HG02840 (cell line): Measurements from ENCODE around the gene ZNF768.
"Not testable (repeated sequence)": the region's sequence is repeated elsewhere in the genome, so short reads cannot be mapped to it uniquely, and the experiment has no call there.

Experiments used
- ATAC-seq: cut with Tn5 transposase; IDR thresholded peaks from one replicate; pipeline ENCODE4 v1.9.1; 2021; ENCODE audit warnings: mild to moderate bottlenecking, moderate library complexity, moderate number of reproducible peaks; ENCODE audit not compliant: unreplicated experiment, low FRiP score

Gene ZNF768

DNA sequence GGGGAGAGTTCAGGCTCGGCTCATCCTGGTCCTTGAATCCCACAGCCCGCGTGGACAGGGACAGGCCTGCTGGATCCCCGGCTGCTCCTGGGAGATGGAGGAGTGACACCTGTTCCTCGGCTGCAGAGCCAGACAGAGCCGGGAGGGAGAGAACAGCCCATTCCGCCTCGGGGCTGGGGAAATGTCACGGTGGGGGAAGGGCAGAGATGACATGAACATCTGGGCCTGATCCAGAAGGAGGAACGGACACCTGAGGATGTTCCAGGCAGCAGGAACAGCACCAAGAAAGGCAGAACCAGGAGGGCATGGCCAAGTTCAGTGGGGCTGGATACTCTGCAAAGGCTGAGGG is 29.7 kb upstream of the ZNF768 start:
- ATAC-seq, result no peak

DNA sequence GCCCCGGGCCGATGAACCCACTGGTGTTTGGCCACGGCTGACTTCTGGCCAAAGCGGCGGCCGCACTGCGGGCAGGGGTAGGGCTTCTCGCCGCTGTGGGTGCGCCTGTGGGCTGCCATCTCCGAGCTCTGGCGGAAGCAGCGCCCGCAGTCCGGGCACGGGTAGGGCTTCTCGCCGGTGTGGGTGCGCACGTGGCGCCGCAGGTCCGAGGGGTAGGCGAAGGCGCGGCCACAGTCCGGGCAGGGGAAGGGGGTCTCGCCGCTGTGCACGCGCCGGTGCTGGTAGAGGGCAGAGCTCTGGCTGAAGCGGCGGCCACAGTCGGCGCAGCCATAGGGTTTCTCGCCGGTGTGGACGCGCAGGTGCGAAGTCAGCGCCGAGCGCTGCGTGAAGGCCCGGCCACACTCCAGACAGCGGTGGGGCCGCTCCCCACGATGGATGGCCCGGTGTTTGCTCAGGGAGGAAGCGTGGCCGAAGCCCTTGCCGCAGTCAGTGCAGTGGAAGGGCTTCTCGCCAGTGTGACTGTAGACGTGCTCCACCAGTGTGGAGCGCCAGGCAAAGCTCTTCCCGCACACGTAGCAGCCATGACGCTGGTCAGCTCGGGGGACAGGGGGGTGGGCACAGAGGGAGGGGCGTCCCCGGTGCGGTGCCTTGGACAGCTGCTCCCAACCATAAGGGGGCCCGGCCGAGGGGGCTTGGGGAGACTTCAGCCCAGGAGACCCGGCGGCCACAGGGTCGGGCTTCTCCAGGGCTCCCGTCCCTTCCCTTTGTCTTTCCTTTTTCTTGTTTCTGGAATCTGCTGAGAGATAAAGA is 29.2 kb upstream of the ZNF768 start:
- ATAC-seq, result no peak

DNA sequence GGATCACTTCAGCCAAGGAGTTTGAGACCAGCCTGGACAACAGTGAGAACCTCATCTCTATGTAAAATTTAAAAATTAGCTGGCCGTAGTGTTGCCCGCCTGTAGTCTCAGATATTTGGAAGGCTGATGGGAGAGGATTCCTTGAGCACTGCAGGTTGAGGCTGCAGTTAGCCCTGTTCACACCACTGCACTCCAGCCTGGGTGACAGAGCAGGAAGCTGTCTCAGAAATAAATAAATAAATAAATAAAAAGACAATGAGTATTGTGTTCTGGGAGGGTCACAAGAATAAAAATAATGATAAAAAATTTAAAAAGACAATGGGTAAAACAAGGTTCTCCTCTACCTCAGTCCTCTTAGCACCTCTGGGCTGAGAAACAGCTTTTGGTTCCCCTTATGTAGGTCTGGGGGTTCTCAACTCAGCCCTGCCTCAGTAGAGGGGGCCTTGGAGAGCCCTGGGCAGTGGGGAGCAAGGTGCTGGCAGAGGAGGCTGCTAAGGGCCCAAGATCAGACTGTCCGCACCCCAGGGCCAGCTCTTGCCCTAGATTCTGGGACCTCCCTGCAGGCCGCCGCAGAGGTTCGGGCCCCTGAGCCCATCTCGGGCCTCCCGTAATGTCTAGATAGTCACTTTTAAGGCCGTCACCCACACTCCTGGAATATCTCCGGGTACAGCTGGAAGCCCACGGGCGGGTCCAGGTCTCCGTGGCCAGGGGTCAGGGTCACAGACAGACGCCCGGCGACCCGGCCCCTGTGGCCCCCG is 28.4 kb upstream of the ZNF768 start:
- ATAC-seq, result no peak

DNA sequence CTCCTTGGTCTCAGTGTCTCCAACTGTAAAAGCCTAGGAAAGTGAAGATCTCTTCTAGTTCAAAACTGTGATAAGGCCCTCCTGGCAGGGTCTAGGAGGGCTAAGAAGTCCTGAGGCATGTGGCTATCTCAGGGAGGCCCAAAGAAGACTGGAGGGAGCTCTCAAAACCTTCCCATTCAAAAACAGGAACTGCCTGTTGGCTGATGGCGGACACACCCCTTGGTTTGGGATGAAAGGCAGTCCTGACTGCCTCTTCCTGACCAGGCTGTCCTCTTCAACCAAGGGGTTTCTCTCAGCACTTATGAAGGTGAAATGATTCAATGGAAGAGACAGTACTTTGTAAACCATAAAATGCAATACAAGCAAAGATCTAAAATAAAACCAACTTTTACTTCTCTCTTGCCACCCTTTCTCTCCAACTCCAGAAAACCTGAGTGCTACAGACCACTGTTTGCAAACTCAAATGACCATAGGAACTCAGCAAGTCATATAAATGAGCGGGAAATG is 27.1 kb upstream of the ZNF768 start:
- no peak for ATAC-seq

DNA sequence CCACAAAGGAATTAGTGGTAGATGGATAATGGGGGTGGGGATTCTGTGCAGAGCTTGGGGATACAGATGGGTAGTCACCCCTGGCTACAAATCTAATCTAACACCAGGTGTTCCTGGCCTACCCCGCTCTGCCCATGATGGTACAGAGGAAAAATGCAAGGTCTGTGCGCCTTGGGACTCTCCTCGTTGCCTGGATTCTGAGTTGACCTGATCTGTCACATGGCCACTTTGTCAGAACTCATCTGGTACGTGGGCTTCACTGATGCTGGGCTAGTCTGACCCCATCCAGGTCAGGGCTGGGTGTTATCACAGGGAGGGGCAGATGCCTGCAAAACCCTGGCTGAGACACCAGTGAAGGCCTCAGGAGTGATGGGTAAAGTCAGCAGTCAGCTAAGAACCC is 26.6 kb upstream of the ZNF768 start:
- ATAC-seq, result no peak

DNA sequence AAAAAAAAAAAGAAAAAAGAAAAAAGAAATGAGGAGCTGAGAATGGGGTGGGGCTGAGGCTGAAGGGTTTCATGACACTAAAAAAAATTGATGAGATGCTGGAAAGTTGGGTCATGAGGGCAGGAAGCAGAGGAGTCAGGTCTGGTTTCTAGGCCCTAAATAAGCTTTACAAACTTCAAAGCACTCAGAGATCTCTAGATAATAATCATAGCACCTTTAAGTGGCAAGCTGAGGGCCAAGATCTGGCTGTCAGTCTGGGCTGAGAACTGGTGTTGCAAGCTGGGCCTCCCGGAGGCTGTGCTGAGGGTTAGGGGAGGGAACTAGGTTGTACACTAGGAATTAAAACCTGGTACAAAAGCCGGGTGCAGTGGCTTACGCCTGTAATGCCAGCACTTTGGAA is 25.4 kb upstream of the ZNF768 start:
- no peak for ATAC-seq

DNA sequence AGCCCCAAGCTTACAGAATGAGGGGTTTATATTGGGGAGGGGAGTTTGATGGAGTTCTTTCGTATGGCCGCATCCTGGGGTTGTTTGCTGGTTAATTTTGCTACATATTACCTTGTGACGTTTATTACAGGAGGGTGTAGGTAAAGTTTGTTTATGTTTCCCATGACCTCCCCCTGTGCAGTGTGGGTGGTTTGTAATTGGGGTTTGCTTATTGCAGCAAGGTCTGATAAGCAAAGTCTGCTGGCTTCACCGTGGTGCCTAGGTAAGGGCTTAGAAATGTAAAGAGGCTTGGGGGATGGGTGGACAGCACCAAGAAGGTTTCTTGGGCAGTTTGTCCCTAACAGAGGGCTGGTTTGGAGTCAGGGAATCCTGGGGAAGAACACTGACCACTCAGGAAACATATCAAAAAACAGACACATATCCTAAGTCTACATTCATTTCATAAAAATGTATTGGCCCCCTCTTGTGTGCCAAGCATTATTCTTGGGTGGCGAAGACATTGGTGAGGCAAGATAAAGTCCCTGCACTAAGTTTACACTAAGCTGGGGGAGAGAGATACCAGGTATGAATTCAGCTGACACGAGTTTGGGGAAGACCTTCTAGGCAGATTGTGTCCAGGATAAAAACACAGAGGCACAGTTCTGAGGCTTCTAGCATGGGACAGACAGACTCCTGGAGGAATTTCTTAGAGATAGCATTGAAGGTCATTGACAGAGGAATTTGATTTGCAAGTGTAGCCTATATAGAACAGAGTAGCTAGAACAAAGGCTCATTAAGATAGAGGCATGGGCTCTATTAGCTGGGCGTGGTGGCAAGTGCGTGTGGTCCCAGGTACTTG is 22.3 kb upstream of the ZNF768 start:
- no peak for ATAC-seq

DNA sequence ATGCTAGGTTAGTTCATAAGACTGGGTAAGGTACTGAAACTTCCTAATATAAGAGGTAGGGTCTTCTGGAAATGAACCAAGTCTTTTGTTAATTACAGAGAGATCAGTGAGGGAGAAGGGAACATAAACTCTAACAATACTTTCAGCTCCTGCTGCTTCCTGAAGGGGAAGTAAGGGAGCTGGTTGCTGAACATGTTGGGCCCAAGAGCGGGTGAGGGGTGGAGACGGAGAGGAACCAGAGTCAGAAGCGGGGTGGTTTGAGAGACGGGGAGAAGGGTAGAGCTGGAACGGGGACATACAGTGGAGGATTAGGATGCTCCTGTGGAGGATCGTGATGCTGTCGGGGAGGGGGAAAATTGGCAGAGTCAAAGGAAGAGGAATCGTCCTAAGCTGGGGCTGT is 19.7 kb upstream of the ZNF768 start:
- no peak for ATAC-seq

DNA sequence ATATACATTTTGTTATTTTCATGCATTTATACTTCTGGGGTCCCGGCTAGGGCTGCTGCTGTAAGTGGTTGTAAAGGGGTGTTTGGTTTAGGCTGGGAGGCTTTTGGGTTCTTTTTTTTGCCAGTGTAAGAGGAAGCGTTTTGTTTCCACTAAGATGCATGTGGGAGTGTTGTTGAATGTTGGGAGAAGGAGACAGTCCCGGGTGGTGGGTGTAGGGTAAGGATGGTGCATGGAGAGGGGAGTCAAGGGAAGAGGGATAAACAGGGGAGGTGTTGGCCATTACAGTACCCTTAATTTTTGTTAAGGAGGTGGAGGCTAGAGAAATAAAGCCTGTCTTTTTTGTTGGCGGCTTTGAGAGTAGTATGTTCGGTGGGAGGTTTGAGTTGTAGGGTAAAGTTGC is 16.7 kb upstream of the ZNF768 start:
- no peak for ATAC-seq

DNA sequence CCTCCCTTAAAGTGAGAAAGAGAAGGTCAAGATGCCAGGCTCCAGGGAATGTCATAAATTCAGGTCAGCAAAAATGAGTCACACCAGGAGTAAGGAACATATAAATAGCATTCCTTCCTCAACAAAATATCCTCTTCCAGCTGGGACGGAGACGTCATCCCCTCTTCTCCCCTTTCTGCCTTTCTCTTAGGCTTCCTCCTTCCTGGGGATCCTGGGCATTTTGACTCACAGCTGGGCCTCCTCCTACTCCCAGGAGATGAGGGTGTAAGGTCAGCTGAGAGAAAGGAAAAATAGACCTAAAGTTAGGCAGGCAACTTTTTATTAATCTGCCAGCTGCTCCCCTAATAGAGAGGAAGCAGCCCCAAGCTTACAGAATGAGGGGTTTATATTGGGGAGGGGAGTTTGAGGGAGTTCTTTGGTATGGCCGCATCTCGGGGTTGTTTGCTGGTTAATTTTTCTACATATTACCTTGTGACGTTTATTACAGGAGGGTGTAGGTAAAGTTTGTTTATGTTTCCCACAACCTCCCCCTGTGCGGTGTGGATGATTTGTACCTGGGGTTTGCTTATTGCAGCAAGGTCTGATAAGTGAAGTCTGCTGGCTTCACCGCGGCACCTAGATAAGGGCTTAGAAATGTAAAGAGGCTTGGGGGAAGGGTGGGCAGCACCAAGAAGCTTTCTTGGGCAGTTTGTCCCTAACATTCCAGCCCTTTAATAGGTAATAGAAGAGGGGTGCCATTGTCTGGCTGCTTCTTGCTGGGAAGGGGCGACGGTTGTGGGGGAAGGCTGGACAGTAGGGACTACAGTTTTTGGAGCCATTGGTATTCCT is 15.3 kb upstream of the ZNF768 start:
- ATAC-seq, result no peak

DNA sequence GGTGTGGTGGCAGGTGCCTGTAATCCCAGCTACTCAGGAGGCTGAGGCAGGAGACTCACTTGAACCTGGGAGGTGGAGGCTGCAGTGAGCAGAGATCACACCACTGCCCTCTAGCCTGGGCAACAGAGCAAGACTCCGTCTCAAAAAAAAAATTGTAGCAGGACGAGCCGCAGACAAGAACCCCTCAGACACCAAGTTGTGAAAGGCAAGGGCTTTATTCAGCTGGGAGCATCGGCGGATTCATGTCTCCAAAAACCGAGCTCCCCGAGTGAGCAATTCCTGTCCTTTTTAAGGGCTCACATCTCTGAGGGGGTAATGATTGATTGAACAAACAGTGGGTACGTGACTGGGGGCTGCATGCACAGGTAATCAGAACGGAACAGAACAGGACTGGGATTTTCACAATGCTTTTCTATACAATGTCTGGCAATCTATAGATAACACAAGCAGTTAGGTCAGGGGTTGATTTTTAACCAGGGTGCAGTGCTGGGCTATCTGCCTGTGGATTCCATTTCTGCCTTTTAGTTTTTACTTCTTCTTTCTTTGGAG is 14.6 kb upstream of the ZNF768 start:
- ATAC-seq, result not testable (repeated sequence)

DNA sequence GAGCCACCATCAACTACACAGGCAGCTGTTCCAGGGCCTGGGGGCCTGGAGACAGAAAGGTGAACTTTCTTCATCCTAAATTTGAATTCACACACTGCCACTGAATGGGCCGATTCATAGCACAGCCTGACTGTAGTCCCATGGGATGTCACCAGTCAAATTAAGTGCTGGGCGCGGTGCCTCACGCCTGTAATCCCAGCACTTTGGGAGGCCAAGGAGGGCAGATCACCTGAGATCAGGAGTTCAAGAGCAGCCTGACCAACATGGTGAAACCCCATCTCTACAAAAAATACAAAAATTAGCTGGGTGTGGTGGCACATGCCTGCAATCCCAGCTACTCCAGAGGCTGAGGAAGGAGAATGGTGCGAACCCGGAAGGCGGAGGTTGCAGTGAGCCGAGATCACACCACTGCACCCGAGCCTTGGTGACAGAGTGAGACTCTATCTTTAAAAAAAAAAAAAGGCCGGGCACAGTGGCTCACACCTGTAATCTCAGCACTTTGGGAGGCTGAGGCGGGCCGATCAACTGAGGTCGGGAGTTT is 13.7 kb upstream of the ZNF768 start:
- not testable (repeated sequence) for ATAC-seq

DNA sequence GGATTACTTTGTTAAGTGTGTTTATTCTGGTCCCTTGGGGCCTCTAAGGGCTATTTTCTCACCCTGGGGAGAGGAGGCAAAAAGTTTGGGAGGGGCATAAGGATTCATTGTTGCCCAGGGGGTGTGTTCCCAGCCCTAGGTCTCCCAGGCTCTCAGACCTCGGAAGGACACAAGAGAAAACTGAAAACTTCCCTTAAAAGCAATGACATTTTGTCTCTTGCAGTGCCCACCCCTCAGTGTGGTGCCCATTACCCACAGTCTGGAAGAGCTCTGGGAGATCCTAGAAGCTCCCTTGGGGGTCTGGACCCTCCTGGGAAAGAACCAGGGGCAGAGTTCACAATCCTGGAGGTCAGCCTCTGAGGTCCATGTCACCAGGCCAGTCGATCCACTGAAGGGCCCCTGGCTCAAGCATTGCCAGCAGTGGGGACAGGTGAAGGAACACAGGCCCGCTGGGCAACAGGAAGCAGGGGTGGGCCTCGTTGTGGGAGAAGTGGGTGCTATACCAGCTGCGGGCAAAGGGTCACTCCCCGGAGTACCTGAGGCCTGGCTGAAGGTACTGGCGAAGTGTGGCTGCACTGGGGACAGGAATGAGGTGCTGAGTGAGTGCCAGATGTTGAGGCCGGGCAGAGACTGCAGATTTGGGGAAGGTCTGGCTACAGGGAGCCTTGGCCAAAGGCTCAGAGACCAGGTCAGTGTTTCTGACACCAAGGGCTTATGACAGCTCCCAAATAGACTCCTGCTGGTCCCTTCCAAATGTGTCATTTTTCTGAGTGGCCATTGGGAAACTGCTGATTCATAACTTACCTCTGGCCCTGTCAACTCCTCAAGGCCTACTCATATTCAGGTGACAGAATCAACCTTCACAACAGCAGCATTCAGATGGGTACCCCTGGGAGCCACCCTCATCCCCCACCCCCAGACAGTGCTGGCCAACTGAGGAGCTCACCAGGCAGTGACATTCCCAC is 12.9 kb upstream of the ZNF768 start:
- no peak for ATAC-seq

DNA sequence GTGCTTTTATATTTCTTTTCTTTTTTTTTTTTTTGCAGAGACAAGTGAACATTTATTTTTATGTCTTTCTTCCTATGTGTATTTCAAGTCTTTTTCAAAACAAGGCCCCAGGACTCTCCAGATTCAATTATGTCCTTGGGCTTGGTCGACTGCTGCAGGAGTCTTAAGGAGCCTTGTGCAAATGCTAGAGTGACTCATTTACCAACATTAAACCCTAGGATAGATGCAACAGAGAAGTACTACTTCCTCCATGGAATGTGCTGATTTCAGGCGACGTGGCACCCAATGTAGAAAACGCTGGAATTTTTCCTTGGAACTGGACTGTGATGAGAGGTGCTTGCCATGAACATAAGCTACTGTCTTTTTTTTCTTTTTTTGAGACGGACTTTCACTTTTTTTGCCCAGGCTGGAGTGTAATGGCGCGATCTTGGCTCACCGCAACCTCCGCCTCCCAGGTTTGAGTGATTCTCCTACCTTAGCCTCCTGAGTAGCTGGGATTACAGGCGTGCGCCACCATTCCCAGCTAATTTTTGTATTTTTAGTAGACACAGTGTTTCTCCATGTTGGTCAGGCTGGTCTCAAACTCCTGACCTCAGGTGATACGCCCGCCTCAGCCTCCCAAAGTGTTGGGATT is 10.1 kb upstream of the ZNF768 start:
- not testable (repeated sequence) for ATAC-seq

DNA sequence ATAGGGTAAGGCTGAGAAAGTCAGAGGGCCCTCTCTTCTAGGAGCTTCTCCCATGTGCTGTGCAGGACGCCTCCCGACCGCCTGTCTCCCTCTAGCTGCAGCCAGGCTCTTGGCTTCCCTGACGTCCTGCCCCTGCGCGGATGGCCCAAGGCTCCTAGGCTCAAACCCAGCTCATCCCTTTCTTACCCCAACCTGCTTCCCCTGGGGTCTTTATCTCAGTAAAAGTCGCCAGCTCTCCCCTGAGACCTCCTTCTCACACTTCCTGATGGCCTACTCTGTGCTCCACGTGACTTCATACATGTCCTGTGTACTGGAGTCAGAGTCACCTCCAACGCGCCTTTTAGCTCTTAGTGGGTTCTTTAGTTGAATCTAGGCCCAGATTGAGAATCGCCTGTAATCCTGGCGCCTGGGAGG is 9.4 kb upstream of the ZNF768 start:
- no peak for ATAC-seq

DNA sequence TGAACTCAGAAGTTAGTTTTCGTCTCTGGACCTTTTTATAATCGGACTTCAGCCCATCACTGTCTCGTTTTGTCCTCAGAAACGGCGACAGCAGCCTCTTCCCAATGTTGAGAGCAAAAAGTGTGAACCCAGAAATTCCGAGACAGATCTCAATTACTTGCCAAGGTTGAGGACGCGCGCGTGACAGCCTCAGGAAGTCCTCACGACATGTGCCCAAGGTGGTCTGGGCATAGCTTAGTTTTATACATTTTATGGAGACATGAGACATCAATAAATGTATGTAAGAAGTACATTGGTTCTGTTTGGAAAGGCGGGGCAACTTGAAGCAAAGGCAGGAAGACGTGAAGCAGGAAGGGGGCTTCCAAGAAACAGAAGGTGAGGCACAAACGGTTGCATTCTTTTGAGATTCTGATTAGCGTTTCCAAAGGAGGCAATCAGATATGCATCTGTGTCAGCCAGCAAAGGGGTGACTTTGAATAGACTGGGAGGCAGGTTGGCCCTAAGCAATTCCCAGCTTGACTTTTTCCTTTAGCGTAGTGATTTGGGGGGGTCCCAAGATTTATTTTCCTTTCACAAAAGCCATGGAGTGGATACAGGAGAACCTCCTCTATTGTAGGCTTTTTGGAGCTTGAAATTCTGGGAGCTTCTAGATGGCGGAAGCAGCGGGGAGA is 8.9 kb upstream of the ZNF768 start:
- peak; percentile 5 for ATAC-seq

DNA sequence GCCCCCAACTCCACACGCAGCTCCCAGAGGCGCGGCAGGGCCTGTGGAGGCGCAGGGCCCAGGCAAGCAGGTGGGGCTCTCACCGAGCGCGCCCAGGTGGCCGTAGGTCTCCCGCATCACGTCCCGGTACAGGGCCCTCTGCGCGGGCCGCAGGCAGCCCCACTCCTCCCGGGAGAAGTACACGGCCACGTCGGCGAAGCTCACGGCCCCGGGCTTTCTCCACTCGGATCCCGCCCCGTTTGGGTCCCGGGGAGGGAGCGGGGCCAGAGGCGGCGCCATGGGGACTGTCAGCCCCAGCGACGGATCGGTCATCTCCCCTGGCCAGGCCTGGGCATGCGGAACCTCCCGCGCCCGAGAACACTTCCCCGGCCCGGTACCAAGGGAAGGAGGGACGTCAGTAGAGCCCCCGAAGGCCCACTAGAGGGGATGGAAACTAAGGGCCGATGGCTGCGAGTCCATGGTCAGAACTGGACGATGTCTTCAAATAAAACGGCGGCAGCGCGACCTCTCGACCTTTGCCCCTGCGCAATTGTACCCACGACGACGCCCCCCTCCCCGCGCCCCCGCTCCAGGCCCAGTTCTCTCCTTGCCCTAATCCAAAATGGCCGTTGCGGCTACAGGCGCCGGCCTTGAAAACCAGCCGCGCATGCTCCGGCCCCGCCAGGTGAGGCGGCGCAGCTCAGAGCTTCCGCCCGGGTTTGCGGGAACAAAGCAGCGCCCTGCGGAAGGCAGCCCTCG is 8.2 kb upstream of the ZNF768 start, which contains the start of gene ZNF747:
Gene ZNF747 (minus strand): TSS at position 491 of the 738 bp plus-strand sequence. CDS start 179 bp downstream, at position 312.
- peak; percentile 60 for ATAC-seq
